Bladder microvascular endothelial cell (primary cell): ENCODE data around the gene PRKCD. TPM values are rescaled to one million over a fixed set of nuclear protein-coding genes. Genes with fewer than 3 reads are reported as not detected.

Source experiments
- total RNA-seq: library from RNA; depleted of rRNA; stranded (reverse); fragments of >200 nt; gene quantifications from 2 replicates; pipeline ENCODE4 v1.2.3, GENCODE V29; 2014

The PRKCD gene
- total RNA-seq: 2.8 and 6.0 TPM in 2 replicates

GRCh38 chr3:53160660-53161449 is at the start of gene PRKCD:
Gene PRKCD (plus strand): TSS chr3:53161209. CDS start chr3:53178423, 17,214 bp downstream.

DNA sequence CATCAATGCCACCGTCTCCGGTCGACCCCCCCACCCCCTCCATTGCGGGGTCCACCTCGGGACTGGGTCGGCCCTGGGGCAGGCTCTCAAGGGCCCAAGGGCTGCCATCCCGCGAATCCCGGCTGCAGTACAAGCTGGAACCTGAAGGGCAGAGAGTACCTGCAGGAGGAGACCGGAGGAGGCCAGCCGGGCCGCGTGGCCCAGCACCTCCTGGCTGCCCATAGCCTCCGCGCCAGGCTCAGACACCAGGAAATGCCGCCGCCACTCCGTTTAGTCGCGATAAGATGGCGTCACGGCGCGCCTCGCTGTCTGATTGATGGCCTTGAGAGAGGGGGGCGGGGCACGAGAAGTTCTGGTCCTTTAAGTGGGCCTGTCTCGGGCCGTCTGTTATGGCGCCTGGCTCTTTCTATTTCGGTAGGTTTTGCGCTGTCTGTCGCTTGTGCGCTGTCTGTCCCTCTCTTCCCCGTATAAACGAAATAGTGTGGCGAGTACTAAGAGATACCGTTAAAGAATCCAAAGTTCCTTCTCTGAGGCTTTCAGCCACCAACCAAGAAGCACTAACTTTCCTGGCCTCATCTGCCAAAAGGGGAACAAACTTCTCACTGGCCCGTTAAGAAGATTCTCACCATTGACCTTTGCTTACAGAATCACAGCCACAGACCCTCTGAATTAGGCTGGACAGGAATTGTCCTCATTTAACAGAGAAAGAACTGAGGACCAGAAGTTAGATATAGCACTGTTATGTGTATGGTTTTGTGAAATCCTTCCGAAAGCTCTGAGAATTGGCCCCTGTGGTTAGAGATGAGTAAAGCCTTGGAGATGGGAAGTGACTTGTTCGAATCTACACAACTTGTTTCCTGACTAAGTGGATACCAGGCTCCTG is 30.6 kb upstream of the PRKCD start, which contains the start of gene RFT1:
RFT1 (minus strand) TSS at position 257 of the 883 bp plus-strand sequence; CDS start at position 222, 35 bp downstream.

Other genes starting within 250 kb of the PRKCD start
- 1.8 and 4.3 TPM in 2 replicates for gene SFMBT1, start 115.1 kb upstream of the PRKCD start, total RNA-seq
- 7.8 and 18.2 TPM in 2 replicates for gene RFT1, start 30.8 kb upstream of the PRKCD start, total RNA-seq
- gene TKT, start 94.8 kb downstream of the PRKCD start, total RNA-seq: 187 and 368 TPM in 2 replicates
- gene DCP1A, start 186.3 kb downstream of the PRKCD start, total RNA-seq: 6.5 and 16.1 TPM in 2 replicates